Inflammatory macrophage treated with lipopolysaccharide for 4 hours (primary cell): Measurements from ENCODE around the gene CCDC17.
"Not testable (repeated sequence)": the region's sequence is repeated elsewhere in the genome, so short reads cannot be mapped to it uniquely, and the experiment has no call there.

Source experiments
- DNase-seq: peaks from one replicate; pipeline ENCODE4 v3.0.0-alpha.2; 2020

Gene CCDC17

DNA sequence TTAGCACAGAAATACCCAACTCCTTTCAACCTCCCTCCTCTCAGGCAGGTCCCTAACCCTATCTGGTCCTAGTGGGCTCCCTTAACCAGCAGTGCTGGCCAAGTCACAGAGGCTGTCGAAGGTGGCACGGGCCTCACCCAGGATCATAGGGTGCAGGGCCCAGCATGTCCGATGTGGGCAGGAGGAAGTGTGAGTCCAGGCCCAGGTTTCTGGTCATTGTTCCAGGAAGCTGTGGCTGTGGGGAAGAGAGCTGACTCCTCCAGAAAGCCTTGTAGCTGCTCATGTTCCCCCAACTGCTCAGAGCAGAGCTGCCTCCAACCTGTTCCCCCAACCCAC lies 2.4 kb downstream of the CCDC17 start:
- DNase-seq = no peak

DNA sequence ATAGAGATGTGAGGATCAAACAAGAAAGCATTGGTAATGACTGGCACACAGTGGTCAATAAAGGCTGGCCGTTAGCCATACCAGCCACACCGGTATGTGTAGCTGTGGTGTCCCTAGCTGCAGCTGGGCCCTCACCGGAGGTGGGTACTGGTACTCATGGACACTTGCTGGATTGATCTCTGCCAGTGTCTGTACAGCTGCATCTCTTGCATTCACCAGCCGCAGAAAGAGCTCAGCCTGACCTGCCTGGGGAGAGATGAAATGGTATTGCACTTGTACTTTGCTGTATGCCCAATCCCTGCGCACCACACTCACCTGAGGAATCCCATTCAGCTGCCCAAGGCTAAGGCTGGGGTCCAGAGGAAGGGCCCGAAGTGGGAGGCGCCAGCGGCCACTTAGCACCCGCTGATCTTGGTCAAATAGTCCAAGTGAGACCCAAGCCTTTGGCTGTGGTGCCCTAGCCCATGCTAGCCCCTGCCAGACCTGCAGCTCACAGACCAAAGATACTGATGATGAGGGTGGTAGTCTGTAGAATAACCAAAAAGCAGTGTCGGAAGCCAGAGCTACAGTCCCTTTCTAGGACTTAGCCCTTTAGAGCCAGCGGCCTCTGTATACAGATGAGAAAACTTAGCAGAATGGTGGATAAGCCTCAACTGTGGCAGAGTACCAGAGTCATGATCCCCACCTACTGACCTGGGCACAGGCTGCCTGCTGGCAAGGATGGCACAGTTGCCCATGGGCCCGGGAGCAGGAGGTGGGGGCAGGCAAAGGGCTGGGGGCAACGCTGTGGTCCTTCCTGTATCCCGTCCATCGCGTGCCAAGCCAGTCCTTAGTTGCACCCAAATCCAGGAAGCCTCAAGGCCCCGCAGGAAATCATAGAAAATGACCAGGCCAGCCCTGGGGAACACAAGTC lies 3.0 kb downstream of the CCDC17 start:
- DNase-seq = no peak

DNA sequence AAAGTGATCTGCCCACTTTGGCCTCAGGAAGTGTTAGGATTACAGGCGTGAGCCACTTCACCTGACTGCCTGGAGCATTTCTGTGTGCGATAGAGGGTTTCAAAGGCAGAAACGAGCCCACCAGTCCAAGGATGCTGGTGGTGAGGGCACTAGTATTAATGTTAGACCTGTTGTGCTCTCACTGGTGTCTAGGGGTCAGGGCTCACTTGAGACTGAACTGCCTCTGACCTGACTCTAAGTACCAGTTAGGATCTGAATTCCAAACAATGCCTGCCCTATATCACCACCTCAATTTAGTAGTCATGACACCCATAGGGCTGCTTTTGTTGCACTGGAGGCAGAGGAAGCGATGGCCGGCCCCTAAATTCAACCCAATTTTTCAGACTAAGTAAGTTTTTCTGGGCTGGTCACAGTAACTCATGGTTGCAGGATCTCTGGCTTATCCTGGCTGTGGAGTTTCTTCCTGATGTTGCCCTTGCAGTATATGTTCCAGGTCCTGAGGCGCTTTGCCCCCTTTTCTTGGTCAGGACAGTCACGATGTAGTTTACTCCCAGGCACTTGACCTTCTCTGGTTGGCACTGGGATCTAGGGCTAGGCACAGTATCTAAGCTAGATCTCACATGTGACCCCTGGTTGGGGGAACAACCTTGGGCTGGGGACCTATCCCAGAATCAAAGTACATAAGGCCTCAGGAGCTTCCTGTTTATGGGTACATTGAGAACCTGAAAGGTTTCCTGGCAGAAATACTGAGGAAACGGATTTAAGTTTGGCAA lies 4.5 kb downstream of the CCDC17 start:
- DNase-seq = no peak

DNA sequence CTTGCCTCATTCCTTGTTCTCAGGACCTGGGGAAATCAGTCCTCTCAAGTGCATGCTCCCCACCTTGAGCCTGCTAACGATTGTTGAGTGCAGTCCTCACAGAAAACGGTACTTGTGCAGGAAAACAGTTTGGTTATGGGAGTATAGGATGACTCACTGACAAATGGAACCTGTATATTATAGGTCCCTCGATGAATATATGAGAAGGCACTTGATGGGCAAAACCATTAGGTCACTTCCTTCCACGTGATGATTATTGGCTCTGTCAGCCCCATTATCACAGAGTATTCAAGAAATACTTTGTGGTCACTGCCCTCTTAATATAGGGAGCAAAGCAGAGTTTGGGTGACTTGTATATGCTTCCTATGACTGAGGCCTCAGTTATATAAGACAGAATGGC lies 6.2 kb downstream of the CCDC17 start:
- DNase-seq = no peak

DNA sequence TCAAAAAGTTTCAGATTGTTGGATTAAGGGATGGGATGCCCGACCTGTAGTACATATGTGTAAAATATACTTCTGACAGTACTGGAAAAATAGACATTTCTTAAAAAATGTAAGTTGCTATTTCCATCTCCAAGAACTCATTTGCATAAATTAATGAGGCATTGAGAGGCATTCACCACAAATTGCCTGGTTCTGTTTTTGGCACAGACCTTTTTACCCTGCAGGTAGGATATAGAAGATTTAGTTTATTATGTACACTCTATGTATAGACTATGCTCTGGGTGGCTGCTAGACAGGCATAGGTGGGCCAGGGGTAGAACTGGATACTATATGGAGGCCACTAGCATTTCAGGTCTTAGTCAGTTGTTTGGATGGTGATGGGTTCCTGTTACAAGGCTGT lies 8.0 kb downstream of the CCDC17 start:
- no peak for DNase-seq

DNA sequence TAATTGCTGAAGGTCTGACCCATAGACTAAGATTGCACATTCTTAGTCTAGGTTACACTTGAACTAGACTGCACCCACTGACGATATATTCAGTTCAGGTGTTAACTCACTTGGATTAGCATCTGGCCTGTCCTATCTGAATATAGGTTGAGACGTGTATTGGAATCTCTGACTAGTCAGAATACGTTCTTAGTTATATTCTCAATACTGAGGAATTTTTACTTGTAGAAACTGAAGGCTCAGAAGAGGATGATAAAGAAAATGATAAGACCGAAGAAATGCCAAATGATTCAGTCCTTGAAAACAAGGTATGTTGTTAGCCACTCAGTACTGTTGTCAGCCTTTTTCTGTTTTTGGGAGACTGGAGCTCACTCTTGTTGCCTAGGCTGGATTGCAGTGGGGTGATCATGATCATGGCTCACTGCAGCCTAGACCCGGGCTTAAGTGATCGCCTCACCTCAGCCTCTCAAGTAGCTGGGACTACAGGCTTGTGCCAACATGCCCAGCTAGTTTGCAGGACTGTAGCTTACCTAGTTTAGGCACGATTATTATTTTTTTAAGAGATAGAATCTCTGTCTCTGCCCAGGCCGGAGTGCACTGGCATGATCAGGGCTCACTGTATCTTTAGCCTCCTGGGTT lies 10.8 kb downstream of the CCDC17 start:
- no peak for DNase-seq

DNA sequence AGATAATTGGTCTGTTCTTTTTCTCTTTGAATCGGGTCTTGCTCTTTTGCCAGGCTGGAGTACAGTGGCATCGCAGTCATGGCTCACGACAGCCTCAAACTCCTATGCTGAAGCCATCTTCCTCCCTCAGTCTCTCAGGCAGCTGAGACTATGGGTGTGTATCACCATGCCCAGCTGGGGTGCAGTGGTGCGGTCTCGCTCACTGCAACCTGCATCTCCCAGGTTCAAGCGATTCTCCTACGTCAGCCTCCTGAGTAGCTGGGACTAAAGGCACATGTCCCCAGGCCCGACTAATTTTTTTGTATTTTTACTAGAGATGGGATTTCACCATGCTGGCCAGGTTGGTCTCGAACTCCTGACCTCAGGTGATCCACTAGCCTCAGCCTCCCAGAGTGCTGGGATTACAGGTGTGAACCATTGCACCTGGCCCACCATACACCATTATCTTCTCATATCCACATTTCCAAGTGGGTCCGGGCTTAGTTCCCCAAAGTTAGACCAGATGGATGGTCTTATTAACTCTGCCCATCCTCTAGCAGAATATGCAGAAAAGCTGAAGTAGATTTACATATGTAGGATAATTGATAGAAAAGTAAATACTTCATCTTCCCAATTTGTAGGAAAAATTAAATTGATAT lies 13.1 kb downstream of the CCDC17 start:
- no peak for DNase-seq

DNA sequence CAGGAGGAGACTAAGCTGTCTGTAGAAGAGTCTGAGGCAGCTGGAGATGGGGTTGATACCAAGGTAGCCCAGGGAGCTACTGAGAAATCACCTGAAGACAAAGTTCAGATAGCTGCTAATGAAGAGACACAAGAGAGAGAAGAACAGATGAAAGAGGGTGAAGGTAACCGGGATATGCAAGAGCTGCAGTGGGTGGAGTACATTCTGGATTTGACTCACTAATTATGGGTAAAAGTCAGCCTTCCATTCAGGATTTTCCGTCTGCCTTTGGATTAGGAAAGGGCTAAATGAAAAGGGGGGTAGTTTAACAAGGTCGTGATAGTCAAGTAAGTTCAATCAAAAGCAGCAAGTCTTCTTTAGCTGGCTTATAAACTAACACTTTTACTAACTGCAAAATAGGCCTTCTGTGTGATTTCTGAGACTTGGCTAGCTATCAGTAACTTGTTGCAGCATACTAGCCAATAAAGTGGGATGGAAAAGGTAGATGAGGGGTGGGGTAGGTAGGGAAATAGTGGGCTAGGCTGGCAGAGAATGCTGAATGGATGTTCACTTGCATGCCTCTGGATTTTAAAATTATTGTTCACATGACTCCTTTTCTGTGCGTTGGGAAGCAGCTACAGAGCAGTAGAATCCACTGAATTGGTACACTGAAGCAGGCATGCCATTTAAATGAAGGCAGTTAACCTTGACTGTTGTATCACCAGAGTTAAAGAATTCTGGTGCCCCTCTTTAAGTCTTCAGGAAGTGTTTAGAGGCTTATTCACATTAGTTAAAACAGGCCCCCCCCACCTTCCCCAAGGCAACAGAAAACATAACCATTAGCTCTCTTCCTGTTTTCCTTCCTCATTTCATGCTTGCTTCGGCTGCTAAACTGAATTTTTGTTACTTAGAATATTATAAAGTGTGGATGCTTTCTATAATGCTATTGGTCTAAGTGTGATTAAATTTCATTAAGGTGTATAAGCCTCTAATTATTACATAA lies 15.4 kb downstream of the CCDC17 start:
- peak; percentile 60 for DNase-seq

DNA sequence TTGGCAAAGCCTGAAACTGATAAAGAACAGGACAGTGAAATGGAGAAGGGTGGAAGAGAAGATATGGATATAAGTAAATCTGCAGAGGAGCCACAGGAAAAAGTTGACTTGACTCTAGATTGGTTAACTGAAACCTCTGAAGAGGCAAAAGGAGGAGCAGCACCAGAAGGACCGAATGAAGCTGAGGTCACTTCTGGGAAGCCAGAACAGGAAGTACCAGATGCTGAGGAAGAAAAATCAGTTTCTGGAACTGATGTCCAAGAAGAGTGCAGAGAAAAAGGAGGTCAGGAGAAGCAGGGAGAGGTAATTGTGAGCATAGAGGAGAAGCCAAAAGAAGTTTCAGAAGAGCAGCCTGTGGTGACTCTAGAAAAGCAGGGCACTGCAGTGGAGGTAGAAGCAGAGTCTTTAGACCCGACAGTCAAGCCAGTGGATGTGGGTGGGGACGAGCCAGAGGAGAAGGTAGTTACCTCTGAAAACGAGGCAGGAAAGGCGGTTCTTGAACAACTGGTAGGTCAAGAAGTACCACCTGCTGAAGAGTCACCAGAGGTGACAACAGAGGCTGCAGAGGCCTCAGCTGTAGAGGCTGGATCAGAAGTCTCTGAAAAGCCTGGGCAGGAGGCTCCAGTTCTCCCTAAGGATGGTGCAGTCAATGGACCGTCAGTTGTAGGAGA lies 16.3 kb downstream of the CCDC17 start:
- peak; percentile 53 for DNase-seq

DNA sequence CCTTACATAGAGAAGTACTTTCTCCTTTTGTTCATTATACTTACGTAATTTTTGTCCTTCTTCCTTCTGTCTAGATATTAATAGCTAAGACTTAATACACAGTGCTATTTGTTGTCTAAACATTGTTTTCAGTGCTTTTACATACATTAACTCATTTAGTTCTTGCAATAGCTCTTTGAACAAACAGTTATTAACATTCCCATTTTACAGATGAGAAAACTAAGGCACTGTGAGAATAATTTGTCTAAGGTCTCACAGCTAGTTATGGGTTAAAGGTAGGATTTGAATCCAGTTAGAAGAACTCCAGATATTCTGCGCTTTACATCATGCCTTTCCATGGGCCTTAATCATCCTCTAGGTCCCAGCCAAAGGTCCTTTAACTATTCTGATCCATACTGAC lies 19.6 kb downstream of the CCDC17 start:
- DNase-seq = no peak

DNA sequence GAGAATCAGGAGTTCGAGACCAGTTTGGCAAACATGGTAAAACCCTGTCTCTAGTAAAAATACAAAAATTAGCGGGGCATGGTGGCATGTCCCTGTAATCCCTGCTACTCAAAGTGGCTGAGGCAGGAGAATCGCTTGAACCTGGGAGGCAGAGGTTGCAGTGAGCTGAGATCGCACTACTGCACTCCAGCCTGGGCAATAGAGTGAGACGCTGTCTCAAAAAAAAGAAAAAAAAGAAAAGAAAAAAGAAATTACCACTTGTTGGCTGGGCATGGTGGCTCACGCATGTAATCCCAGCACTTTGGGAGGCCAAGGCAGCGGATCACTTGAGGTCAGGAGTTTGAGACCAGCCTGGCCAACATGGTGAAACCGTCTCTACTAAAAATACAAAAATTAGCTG lies 27.1 kb downstream of the CCDC17 start:
- not testable (repeated sequence) for DNase-seq

DNA sequence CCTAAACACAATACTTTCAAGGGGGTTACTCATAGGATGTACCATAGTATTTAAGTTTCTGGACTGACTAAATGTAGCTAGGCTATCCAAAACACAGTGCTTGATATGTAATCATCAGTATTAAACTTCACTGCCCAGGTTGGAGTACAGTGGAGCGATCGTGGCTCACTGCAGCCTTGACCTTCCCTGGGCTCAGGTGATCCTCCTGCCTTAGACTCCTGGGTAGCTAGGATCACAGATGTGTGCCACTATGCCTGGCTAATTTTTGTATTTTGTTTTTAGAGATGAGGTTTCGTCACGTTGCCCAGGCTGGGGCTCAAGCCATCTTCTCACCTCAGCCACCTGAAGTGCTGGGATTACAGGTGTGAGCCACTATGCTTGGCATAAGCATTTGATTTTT lies 29.4 kb downstream of the CCDC17 start:
- DNase-seq = no peak

DNA sequence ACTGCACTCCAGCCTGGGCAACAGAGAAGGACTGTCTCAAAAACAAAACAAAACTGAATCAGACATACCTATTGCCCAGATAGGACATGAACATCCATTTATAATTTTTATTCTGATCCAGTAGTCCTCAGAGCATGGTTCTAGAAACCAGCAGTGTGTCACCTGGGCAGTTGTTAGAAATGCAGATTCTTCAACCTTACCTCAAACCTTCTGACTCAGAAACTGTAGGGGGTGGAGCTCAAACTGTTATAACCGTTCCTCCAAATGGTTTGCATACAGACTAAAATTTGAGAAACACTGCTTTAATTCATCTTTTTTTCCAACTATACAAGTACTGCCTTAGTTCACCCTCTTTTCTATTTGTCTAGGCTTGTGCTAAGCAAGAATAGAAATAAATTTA lies 34.0 kb downstream of the CCDC17 start:
- DNase-seq = no peak

DNA sequence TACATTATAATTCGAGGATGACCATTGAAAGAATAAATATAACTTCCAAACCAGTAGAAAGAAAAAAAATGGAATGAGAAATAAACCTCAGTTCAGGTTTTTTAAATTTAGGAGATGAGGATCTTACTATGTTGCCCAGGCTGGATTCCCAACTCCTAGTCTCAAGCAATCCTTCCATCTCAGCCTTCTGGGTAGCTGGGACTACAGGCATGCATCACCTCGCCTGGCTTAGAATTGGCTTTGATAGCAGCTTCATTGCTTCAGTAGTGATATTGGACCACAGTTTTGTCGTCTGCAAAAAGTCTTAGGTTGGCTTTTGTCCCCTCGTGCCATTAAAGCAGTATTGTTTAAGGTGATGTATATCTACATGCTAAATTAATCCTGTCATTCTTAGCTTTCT lies 37.1 kb downstream of the CCDC17 start:
- no peak for DNase-seq

DNA sequence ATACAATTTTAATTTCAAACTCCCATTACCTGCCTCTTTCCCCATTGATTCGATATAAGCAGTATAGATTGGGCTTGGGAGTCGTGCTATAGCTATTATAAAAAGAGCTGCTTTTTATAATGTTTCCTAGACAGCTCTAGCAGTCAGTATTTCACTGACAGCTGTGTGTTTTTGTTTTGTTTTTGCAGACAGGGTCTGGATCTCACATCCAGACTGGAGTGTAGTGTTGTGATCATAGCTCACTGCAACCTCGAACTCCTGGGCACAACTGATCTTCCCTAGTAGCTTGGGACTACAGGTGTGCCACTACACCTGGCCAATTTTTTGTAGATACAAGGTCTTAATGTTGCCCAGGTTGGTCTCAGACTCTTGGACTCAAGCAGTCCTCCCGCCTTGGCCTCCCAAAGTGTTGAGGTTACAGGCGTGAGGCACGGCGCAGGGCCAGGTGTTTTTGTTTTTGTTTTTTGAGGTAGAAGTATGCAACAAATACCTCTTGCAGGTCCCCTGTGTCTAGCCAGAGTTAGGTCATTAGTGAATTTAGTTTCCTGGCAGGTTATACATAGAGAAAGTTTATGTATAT lies 38.3 kb downstream of the CCDC17 start:
- no peak for DNase-seq

DNA sequence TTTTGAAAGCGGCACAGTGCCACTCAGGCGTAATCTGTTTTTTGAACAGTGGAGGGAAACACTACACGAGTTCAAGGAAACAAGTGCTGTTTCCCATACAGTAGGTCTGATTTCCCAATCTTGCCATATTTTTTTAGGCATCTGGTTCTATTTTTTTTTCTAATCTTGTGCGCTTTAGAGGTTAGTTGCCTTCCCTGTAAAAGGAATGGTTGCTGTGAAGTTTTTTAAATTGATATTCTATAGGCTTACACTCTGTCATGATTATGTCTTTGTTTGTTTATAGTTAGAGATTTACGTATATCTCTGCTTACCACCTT lies 38.8 kb downstream of the CCDC17 start:
- peak; percentile 42 for DNase-seq

DNA sequence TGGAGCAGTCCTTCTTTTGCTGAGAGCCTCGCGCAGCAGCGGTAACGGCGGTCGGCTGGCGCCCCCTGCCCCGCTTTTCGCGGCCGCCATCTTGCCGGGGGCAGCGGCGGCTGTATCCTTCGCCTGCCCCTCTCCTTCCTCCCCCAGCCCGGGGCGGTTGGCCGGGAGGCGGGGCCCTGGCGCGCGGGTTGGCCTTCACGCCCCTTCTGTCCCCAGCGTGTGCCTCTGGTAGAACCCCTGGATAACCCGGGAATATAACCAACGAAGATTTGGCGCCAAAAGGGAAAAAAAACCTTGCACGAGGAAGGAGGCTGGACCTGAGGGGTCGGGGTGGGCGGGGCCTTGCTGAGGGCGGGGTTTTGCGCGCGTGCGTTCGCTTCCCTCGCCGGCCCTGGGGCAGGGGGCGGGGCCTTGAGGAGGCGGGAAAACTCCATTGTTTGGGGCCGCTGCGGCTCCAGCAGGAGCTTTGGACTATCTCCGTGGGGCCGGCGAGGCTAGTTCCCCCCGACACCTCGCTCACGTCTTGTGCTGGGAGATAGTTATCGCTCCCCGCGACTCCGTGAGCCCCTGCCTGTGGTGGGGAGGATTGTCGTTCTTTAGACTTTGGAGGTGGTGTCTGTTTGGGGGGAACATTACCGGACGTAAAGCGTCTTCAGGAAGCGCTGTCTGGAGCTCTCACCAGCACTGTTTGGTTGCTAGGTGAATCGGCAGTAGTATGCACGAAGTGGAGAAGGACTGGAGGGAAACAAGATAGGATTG lies 39.3 kb downstream of the CCDC17 start:
- peak; percentile 87 for DNase-seq

DNA sequence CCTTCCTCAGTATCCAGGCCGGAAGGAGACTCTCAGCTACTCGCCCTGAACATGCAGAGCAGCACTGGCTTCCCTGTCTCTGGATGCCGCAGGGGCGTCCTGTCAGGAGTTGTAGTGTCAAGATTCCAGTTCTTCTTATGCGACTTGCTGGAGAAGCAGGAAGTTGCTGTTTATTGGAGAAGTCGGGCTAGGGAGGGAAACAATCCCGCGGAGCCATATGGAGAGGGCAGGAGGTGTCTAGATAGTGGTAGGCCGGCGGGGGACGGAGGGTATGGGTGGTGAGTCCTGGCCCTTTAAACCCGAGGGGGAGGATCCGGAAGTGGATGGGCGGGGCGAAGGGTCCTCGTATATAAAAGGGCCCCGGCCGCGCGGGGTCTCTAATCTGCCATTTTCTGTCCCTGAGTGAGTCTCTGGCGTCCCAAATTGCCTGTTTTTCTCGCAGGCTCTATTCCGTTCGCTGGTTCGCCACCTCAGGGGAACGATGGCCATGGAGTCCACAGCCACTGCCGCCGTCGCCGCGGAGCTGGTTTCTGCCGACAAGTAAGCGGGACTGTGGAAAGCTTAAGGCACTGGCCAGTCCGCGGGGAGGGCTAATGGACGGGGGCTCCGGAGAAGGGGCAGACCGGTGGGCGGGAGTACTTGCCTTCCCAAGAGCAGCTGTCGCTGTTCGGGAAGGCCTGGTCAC lies 40.0 kb downstream of the CCDC17 start, which contains the start of gene NASP:
TSS of gene NASP (plus strand) at position 376 of the 685 bp plus-strand sequence. CDS start at position 482, 106 bp downstream.
- peak; percentile 78 for DNase-seq

DNA sequence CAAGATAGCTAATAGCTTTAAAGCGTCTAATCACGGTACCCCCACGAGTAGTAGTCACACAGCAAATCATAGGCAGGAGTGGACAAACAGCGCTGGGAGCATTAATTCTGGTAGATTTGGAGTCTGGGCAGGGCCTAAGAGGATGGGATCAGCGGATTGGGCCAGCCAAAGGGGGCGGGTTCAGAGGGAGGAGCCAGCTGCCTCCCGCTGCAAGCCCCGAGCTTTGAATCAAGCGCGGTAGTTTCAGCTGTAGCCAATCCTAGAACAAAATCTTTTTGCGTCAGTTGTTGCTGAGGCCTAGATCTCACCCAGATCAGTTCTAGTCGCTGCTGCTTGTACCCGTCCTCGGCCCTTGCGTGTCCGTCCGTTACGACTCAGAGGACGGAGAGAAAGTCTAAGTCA lies 40.6 kb downstream of the CCDC17 start:
- DNase-seq = peak; percentile 98
